Stimulated activated naive CD8-positive, alpha-beta T cell treated with anti-CD3 and anti-CD28 coated beads, Interleukin-15, Interleukin-2, amounts not matched to agents 100 ng/mL and 50 ng/mL, for 24 hours (primary cell): Measurements from ENCODE around the gene LCN9.

Source experiments
- H3K27ac Mint-ChIP-seq: one replicate; pipeline ENCODE4 v1.8.0; 2021; ENCODE audit warnings: mild to moderate bottlenecking, mixed read lengths
- H3K27me3 Mint-ChIP-seq: one replicate; pipeline ENCODE4 v1.8.0; 2021; ENCODE audit warnings: mixed read lengths
- H3K36me3 Mint-ChIP-seq: one replicate; pipeline ENCODE4 v1.8.0; 2021; ENCODE audit warnings: low read depth, mixed read lengths
- H3K4me1 Mint-ChIP-seq: one replicate; pipeline ENCODE4 v1.8.0; 2021; ENCODE audit warnings: low read depth, mixed read lengths
- H3K4me3 Mint-ChIP-seq: one replicate; pipeline ENCODE4 v1.8.0; 2021; ENCODE audit warnings: mild to moderate bottlenecking, mixed read lengths
- H3K9me3 Mint-ChIP-seq: one replicate; pipeline ENCODE4 v1.8.0; 2021; ENCODE audit warnings: mixed read lengths

Gene LCN9

GRCh38 chr9:135695642-135696041, 32.5 kb downstream of the LCN9 start:
- no peaks in the 10 kb centered on the region for H3K9me3 Mint-ChIP-seq
- no peak overlapping the region for H3K4me3 Mint-ChIP-seq
- H3K27ac Mint-ChIP-seq = no peak overlapping the region
- no peaks in the 10 kb centered on the region for H3K4me1 Mint-ChIP-seq
- no peaks in the 10 kb centered on the region for H3K36me3 Mint-ChIP-seq
- no peaks in the 10 kb centered on the region for H3K27me3 Mint-ChIP-seq

DNA sequence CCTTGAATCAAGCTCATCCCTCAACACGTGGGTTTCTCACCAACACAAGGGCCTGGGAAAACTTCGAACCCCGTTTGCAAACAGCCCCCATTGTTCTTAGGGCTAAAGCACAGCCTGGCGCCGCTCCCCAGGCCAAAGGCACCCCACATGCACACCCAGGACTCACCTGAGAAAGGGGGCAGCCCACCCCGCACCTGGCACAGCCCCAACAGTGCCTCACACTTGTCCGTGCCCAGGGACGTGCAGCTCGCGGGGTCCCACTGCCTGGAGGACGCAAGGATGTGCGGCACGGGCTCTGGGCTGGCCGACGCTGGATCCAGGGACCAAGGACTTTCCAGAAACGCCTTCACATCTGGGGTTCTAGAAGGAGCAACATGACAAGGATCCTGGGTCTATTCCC, 33.3 kb downstream of the LCN9 start:
- Mint-ChIP-seq H3K4me1 (no peaks in the 10 kb centered on the region), H3K9me3 (no peaks in the 10 kb centered on the region), H3K4me3 (no peak overlapping the region), H3K27me3 (no peaks in the 10 kb centered on the region), H3K27ac (no peak overlapping the region), H3K36me3 (no peaks in the 10 kb centered on the region)

GRCh38 chr9:135697226-135697625, 34.1 kb downstream of the LCN9 start:
- Mint-ChIP-seq H3K27me3 (no peaks in the 10 kb centered on the region), H3K27ac (no peak overlapping the region), H3K4me1 (no peaks in the 10 kb centered on the region), H3K36me3 (no peaks in the 10 kb centered on the region), H3K9me3 (no peaks in the 10 kb centered on the region), H3K4me3 (no peak overlapping the region)

GRCh38 chr9:135698236-135698635, 35.1 kb downstream of the LCN9 start:
- Mint-ChIP-seq H3K9me3 (no peaks in the 10 kb centered on the region), H3K27me3 (no peaks in the 10 kb centered on the region), H3K4me3 (no peak overlapping the region), H3K4me1 (no peaks in the 10 kb centered on the region), H3K27ac (no peak overlapping the region), H3K36me3 (no peaks in the 10 kb centered on the region)

DNA sequence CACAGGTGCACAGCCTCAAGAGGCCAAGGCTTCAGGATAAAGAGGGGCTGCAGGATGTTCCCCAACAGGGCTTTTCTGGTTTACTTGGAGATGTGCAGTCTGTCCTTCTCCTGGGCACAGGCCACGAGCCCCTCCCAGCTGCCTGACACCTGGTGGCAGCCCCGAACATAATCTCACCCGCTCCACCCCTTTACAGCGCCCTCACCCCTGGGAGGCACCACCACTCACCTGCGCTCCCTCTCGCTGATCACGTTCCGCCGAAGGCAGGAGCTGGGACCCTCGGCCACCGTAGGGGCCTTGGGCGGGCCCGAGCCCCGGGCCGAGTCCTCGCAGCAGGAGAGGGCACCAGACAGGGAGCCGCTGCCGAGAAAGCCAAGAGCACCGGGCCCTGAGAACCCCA, 35.7 kb downstream of the LCN9 start:
- no peaks in the 10 kb centered on the region for H3K36me3 Mint-ChIP-seq
- no peak overlapping the region for H3K27ac Mint-ChIP-seq
- no peaks in the 10 kb centered on the region for H3K4me1 Mint-ChIP-seq
- H3K27me3 Mint-ChIP-seq = no peaks in the 10 kb centered on the region
- H3K9me3 Mint-ChIP-seq = no peaks in the 10 kb centered on the region
- no peak overlapping the region for H3K4me3 Mint-ChIP-seq

DNA sequence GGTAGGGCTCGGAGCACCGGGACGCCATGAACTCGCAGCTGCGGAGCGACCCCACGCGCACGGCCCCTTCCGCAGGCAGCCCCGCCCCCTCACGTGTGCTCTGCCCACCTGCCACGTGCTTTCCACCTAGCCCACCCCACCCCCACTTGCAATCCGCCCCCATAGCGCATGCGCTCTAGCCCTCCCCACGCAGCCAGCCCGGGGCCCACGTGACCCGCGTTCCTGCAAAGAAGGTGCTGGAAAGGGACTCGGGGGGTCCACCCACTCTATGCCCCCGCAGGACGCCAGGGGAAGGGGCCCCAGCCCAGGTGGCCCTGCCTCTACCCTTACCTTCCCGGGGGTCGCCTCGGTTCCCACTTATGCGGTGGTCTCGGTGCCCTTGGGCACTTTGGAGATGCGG, 36.3 kb downstream of the LCN9 start, which contains the start of gene SOHLH1:
SOHLH1 (minus strand) TSS at position 42 of the 400 bp plus-strand sequence; CDS start at position 28, 14 bp downstream.
- Mint-ChIP-seq H3K36me3 (no peaks in the 10 kb centered on the region), H3K9me3 (no peaks in the 10 kb centered on the region), H3K27ac (no peak within 1 kb of the TSS), H3K4me1 (no peaks in the 10 kb centered on the region), H3K4me3 (no peak within 1 kb of the TSS), H3K27me3 (no peaks in the 10 kb centered on the region)

DNA sequence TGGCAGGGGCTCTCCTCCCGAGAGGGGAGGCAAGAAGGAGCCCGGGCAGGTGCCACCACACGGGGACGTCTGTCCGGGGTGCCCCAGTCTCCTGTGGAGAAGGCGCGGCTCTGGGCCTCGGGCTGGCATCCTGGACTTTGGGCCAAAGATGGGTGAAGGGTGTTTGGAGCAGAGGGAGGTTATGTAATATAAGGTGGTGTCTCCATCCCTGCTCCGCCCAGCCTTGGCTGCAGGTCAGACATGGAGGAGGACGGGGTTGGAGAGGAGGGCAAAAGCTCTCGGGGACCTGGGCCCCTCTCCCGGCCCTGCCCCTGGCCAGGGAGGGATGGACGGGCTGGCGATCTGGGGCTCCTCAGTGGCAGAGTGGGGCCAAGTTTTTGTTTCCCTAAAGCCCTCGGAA, 37.4 kb downstream of the LCN9 start:
- Mint-ChIP-seq H3K27ac (no peak overlapping the region), H3K4me1 (no peaks in the 10 kb centered on the region), H3K4me3 (no peak overlapping the region), H3K9me3 (no peaks in the 10 kb centered on the region), H3K36me3 (no peaks in the 10 kb centered on the region), H3K27me3 (no peaks in the 10 kb centered on the region)

DNA sequence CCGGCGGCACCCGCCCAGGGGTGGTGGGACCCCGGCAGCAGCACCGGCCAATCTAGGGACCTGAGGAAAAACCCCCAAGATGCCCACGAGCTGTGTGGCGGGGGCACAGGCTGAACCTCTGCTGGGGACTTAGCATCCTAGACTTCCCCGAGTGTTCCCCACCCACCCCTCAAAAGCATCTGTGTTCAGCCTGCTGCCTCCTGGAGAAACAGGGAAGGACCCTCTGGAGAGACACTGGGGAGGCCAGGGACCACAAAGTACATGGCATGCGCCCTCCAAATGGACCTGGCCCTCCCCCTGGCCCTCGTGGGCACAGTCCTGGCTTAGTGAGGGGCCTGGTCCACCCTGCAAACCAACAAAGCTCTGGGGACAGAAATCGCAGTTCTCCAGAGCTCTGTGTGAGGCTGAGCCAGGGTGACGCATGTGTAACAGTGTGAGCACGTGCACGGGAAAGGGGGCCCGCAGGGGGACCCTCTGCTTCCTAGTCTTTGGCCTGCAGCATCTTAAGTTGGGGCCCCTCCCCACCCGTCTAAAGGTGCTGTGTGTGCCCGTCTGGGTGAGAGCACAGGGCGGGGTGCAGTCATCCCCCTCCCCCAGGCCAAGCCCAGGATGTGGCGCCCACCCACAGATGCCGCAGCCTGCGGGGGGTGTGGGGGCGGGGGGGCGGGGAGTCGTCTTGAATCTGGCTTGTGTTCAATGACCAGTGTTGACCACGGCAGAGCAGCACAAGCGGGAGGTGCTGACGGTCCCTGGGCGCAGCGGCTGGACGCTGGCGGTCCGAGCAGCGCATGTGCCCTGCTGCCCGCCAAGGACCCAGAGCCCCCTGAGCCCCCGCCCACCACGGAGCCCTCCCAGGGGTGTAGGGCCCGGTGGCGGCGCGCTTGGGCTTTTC, 38.2 kb downstream of the LCN9 start:
- Mint-ChIP-seq H3K27me3 (no peaks in the 10 kb centered on the region), H3K9me3 (no peaks in the 10 kb centered on the region), H3K4me1 (no peaks in the 10 kb centered on the region), H3K36me3 (no peaks in the 10 kb centered on the region), H3K27ac (no peak overlapping the region), H3K4me3 (no peak overlapping the region)

GRCh38 chr9:135701959-135702721, 39.0 kb downstream of the LCN9 start, which contains the start of gene KCNT1:
TSS of gene KCNT1 (plus strand) at chr9:135702185. CDS start at chr9:135702259, 74 bp downstream.
- Mint-ChIP-seq H3K4me3 (no peak within 1 kb of the TSS), H3K36me3 (no peaks in the 10 kb centered on the region), H3K9me3 (no peaks in the 10 kb centered on the region), H3K27ac (no peak within 1 kb of the TSS), H3K4me1 (no peaks in the 10 kb centered on the region), H3K27me3 (no peaks in the 10 kb centered on the region)

- Mint-ChIP-seq H3K4me1 (no peaks in the 10 kb centered on the region), H3K36me3 (no peaks in the 10 kb centered on the region), H3K9me3 (no peaks in the 10 kb centered on the region), H3K27ac (no peak overlapping the region), H3K4me3 (no peak overlapping the region), H3K27me3 (no peaks in the 10 kb centered on the region)
Observed at GRCh38 chr9:135703726-135704125, 40.6 kb downstream of the LCN9 start.

- Mint-ChIP-seq H3K9me3 (no peaks in the 10 kb centered on the region), H3K4me3 (no peak overlapping the region), H3K36me3 (no peaks in the 10 kb centered on the region), H3K27me3 (no peaks in the 10 kb centered on the region), H3K4me1 (no peaks in the 10 kb centered on the region), H3K27ac (no peak overlapping the region)
Observed at GRCh38 chr9:135704483-135704882, 41.4 kb downstream of the LCN9 start.

DNA sequence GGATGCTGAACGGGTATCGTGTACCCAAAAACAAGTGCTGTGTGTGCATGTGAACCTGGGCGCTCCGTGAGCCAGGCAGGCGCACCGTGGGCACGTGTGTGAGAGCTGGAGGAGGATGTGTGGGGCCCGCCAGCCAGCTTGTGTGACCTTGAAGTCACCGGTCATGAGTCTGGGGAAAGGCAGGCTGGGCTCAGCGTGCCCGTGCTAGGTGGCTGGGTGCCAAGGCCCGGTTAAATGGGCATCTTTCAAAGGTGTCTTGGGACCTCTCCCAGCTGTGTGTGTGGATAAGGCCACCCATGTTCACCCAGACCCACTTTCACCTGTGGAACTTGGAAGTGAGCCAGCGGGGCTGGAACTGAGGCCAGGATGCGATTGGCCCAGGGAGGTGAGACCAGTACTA, 42.3 kb downstream of the LCN9 start:
- H3K27me3 Mint-ChIP-seq = no peaks in the 10 kb centered on the region

GRCh38 chr9:135706288-135706687, 43.2 kb downstream of the LCN9 start:
- Mint-ChIP-seq H3K36me3 (no peaks in the 10 kb centered on the region), H3K27me3 (no peaks in the 10 kb centered on the region), H3K9me3 (no peaks in the 10 kb centered on the region), H3K4me3 (no peak overlapping the region), H3K27ac (no peak overlapping the region), H3K4me1 (no peaks in the 10 kb centered on the region)

More for the DNA sequence above, 42.3 kb downstream of the LCN9 start:
- H3K36me3 Mint-ChIP-seq = no peaks in the 10 kb centered on the region
- H3K27ac Mint-ChIP-seq = no peak overlapping the region
- no peaks in the 10 kb centered on the region for H3K4me1 Mint-ChIP-seq
- H3K9me3 Mint-ChIP-seq = no peaks in the 10 kb centered on the region
- H3K4me3 Mint-ChIP-seq = no peak overlapping the region

DNA sequence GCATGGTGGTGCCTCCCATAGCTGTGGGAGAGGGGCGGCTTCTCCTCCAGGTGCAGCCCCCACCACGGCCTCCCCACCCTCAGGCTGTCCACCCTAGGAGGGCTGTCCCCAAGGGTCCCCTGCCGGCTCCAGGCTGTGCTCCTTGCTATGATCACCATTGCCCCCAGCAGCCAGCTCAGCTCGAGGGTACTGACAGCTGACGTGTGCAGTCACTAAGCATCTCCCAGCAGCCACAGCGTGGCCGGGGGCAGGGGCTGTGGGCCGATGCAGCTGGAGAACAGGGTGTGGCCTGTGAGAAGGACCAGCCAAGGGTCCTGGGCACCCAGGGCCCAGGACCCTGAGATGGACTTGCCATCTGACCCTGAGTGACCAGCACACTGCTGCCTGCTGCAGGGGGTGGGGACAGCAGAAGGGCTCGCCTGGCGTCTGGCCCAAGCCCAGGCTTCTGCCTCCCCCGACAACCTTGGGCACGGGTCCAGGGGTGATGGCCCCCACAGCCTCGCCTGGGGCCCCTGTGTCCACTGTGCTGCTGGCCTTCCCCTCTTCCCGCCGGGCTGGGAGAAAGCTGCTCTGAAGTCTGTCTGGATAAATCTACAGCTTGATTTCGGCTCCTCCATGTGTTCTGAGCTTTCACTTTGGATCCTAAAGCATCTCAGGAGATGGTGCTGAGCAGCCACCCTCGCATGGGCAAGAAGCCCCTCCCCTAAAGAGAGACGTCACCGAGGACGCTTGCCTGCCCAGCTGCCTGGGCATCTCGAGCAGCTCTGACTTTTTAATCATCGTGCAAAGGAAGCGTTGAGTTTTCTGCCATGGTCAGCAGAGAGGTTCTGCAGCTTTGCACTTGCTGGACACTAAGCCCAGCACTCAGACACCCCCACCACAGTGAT, 44.4 kb downstream of the LCN9 start:
- no peak overlapping the region for H3K4me3 Mint-ChIP-seq
- no peaks in the 10 kb centered on the region for H3K4me1 Mint-ChIP-seq
- H3K36me3 Mint-ChIP-seq = no peaks in the 10 kb centered on the region
- no peaks in the 10 kb centered on the region for H3K9me3 Mint-ChIP-seq
- H3K27me3 Mint-ChIP-seq = peaks cover 6% of the 10 kb centered on the region
- no peak overlapping the region for H3K27ac Mint-ChIP-seq
